ENCODE data around the gene APLP2. TPM values are rescaled to one million over a fixed set of nuclear protein-coding genes. Genes with fewer than 3 reads are reported as not detected.

Gene APLP2
- total and polyA plus RNA-seq, 3 donors from 2014 or later: 105 to 159 (median 130) TPM

- DNase-seq: no peak
- intact Hi-C loops (cut with DNase I; ENCODE audit: low total_unique reads): no loop called here
- no peaks in the 10 kb centered on the region for H3K27me3 ChIP-seq
- H3K4me1 ChIP-seq: no peaks in the 10 kb centered on the region
- no peak overlapping the region for H3K27ac ChIP-seq
- no peaks in the 10 kb centered on the region for H3K36me3 ChIP-seq (ENCODE audit: low read depth, missing control alignments)
- 78 to 92% methylated on average over 5 of the region's 5 CpGs for WGBS, 2 donors
- no peak for TF ChIP-seq CTCF (IDR thresholded peaks at IDR 0.05)
- no peak for TF ChIP-seq POLR2A (IDR thresholded peaks at IDR 0.05)
- no peak overlapping the region for H3K4me3 ChIP-seq
- H3K9me3 ChIP-seq: no peaks in the 10 kb centered on the region
These were observed 51.8 kb downstream of the APLP2 start for GRCh38 chr11:130121445-130121978.

- Histone ChIP-seq H3K27ac (no peak overlapping the region), H3K9me3 (no peaks in the 10 kb centered on the region), H3K4me1 (no peaks in the 10 kb centered on the region), H3K27me3 (no peaks in the 10 kb centered on the region), H3K36me3 (ENCODE audit: low read depth, missing control alignments) (no peaks in the 10 kb centered on the region), H3K4me3 (no peak overlapping the region)
- intact Hi-C loops (cut with DNase I; ENCODE audit: low total_unique reads): no loop called here
- DNase-seq: no peak
- WGBS, 2 donors: 84% methylated on average over 7 of the region's 7 CpGs
- TF ChIP-seq POLR2A (IDR thresholded peaks at IDR 0.05): no peak
- TF ChIP-seq CTCF (IDR thresholded peaks at IDR 0.05): no peak
These were observed 52.5 kb downstream of the APLP2 start for GRCh38 chr11:130122141-130122575.

GRCh38 chr11:130123414-130124040 lies 53.8 kb downstream of the APLP2 start:
- Histone ChIP-seq H3K27ac (no peak overlapping the region), H3K27me3 (no peaks in the 10 kb centered on the region), H3K36me3 (ENCODE audit: low read depth, missing control alignments) (no peaks in the 10 kb centered on the region), H3K9me3 (no peaks in the 10 kb centered on the region), H3K4me1 (no peaks in the 10 kb centered on the region), H3K4me3 (no peak overlapping the region)
- intact Hi-C loops (cut with DNase I; ENCODE audit: low total_unique reads): no loop called here
- 95 to 96% methylated on average over 26 to 31 of the region's 32 CpGs for WGBS, 2 donors
- DNase-seq: no peak
- TF ChIP-seq POLR2A (IDR thresholded peaks at IDR 0.05) (no peak), CTCF (IDR thresholded peaks at IDR 0.05) (no peak)

DNA sequence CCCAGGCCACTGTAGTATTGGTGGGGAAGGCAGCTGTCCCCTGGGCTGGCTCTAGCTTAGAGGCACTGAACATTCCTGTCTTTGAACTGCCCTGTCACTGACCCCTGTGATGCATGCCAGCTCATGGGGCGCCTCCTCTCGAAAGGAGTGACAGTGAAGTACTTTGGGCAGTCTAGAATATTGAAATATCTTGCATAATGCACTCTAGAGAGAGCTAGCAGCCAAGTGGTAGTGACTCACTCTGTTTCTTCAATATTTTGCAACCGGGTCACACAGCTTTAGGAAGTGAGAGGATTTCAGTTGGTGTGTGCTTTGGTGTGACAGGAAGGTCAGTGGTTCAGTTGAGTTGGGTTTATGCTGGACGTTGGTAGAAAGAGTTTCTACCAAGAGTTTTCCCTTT lies 54.4 kb downstream of the APLP2 start:
- no peak for DNase-seq
- TF ChIP-seq POLR2A (IDR thresholded peaks at IDR 0.05) (no peak), CTCF (IDR thresholded peaks at IDR 0.05) (no peak)
- intact Hi-C loops (cut with DNase I; ENCODE audit: low total_unique reads): no loop called here
- 50 to 74% methylated on average over 4 of the region's 4 CpGs for WGBS, 2 donors
- no peaks in the 10 kb centered on the region for H3K36me3 ChIP-seq (ENCODE audit: low read depth, missing control alignments)
- H3K27me3 ChIP-seq: no peaks in the 10 kb centered on the region
- H3K9me3 ChIP-seq: no peaks in the 10 kb centered on the region
- no peak overlapping the region for H3K27ac ChIP-seq
- no peak overlapping the region for H3K4me3 ChIP-seq
- no peaks in the 10 kb centered on the region for H3K4me1 ChIP-seq

DNA sequence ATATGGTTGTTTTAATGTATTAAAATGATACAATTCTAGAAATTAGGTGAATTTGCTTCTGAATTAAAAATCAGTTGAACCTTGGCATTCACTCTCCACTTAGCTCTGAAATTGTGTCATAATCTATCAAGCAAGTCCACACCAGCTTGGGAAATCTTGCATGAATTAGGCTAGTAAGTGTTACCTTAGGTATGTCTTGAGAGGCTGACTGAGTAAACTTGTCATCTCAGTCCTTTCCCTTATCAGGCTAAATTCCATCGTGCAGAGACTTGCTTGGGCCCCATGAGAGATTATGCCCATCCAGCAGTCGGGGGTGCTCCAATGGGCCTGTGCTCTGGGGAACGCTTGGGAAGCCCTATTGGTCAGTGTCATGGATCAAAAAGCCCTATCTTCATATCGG lies 55.9 kb downstream of the APLP2 start:
- intact Hi-C loops (cut with DNase I; ENCODE audit: low total_unique reads): no loop called here

More for the DNA sequence above, 55.9 kb downstream of the APLP2 start:
- H3K27ac ChIP-seq: no peak overlapping the region
- TF ChIP-seq CTCF (IDR thresholded peaks at IDR 0.05) (no peak), POLR2A (IDR thresholded peaks at IDR 0.05) (no peak)
- H3K27me3 ChIP-seq: no peaks in the 10 kb centered on the region
- DNase-seq: no peak
- no peaks in the 10 kb centered on the region for H3K9me3 ChIP-seq
- no peaks in the 10 kb centered on the region for H3K4me1 ChIP-seq
- WGBS, 2 donors: 89 to 94% methylated on average over 4 of the region's 4 CpGs
- no peaks in the 10 kb centered on the region for H3K36me3 ChIP-seq (ENCODE audit: low read depth, missing control alignments)
- no peak overlapping the region for H3K4me3 ChIP-seq

Data from testis (tissue), 3 donors.